ENCODE results near the gene DOK7.

DNA sequence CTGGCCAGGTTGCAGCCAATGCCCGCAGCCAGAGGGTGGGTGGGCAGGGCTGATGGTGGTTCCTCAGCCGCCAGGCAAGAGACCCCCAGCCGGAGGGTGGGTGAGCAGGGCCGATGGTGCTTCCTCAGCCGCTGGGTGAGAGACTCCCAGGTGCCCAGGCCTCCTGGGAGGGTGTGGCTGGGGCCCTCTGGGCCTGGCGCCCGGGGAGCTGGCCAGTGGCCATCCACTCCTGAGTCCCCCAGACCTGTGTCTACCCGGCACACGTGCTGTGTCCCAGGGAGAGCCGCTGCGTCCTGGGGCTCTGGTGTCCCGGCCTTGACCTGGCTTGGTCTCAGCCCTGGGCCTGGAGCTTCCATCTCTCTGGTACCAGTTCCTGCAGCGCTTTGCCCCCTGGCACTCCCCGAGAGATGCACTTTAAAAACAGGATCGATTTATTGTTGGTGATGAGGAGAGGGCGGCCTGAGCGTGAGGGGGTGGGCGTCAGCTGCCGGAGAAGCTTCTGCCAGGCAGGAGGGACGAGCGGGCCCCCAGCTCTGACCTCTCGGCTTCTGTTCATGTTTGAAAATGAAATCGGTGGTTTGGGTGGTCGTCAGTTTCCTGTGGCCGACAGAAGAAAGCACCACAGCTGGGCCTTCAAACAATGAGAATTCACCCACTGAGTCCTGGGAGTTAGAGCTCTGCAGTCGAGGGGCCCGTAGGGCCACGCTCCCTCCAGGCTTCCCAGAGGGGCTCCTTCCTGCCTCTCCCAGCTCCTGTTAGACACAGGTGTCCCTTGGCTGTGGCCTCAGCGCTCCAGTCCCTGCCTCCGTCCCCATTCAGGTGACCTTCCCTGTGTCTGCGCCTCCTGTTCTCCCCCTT, 6.5 kb downstream of the DOK7 start:
- TF ChIP-seq, protein P1, sequence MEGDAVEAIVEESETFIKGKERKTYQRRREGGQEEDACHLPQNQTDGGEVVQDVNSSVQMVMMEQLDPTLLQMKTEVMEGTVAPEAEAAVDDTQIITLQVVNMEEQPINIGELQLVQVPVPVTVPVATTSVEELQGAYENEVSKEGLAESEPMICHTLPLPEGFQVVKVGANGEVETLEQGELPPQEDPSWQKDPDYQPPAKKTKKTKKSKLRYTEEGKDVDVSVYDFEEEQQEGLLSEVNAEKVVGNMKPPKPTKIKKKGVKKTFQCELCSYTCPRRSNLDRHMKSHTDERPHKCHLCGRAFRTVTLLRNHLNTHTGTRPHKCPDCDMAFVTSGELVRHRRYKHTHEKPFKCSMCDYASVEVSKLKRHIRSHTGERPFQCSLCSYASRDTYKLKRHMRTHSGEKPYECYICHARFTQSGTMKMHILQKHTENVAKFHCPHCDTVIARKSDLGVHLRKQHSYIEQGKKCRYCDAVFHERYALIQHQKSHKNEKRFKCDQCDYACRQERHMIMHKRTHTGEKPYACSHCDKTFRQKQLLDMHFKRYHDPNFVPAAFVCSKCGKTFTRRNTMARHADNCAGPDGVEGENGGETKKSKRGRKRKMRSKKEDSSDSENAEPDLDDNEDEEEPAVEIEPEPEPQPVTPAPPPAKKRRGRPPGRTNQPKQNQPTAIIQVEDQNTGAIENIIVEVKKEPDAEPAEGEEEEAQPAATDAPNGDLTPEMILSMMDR (IDR thresholded peaks at IDR 0.05): no peak
- TF ChIP-seq ZFX (IDR thresholded peaks at IDR 0.05; ENCODE audit: borderline replicate concordance): no peak

All from 22Rv1 (cell line).